MG63 (cell line): Measurements from ENCODE around the gene M1AP. TPM values are rescaled to one million over a fixed set of nuclear protein-coding genes. Genes with fewer than 3 reads are reported as not detected.

Source experiments
- DNase-seq: peaks from one replicate; pipeline ENCODE4 v3.0.0-alpha.2; 2020
- H3K27me3 ChIP-seq: fragments of 250-450 bp; sonication (Bioruptor Pico); 2 replicates; pipeline ENCODE4 v1.5.1; 2020; ENCODE audit warnings: mild to moderate bottlenecking, moderate library complexity
- H3K36me3 ChIP-seq: fragments of 250-450 bp; sonication (Bioruptor Pico); 2 replicates; pipeline ENCODE4 v1.5.1; 2020; ENCODE audit warnings: mild to moderate bottlenecking, moderate library complexity
- H3K4me3 ChIP-seq: fragments of 250-450 bp; sonication (Bioruptor Pico); 2 replicates; pipeline ENCODE4 v1.5.1; 2020; ENCODE audit warnings: mild to moderate bottlenecking, moderate library complexity
- H3K9me3 ChIP-seq: fragments of 250-450 bp; sonication (Bioruptor Pico); 2 replicates; pipeline ENCODE4 v1.5.1; 2020; ENCODE audit warnings: mild to moderate bottlenecking, moderate library complexity
- total RNA-seq: library from RNA; depleted of rRNA; stranded (reverse); fragments of >200 nt; shearing (Covaris generic); gene quantifications from 2 replicates; pipeline ENCODE4 v1.2.3, GENCODE V29; 2014; ENCODE audit warnings: low replicate concordance

Gene M1AP
- total RNA-seq, 1 experiment from 2014 or later = not detected

DNA sequence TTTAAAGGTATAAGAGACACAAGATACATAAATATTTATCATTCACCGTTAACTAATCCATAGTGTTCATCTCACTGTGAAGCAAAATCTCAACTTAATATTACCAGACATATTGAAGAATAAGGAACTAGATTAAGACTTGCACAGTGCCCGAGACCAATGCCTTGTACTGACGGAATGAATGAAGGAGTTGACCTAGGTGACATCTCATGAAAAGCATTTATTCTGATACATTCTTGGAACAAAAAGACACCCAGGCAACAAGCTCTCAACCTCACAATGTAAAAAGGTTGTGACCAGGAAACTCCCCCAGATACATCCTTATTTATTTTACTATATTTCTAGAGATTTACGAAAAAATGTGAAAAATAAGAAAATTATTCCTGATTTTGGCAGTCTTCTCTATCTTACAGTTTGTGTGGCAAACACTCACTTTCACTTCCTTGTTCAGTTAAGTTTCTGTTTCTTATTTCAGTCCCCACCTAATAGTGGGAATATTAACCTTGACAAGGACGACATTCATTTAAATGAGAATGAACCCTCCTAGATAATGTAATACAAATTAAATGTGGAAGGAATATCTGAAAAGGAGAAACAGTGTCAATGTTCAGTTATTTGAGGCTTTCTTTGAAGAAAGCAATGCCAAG is 28.4 kb downstream of the M1AP start:
- peaks cover 3% of the 10 kb centered on the region for H3K27me3 ChIP-seq
- H3K9me3 ChIP-seq = no peaks in the 10 kb centered on the region
- no peak for DNase-seq

DNA sequence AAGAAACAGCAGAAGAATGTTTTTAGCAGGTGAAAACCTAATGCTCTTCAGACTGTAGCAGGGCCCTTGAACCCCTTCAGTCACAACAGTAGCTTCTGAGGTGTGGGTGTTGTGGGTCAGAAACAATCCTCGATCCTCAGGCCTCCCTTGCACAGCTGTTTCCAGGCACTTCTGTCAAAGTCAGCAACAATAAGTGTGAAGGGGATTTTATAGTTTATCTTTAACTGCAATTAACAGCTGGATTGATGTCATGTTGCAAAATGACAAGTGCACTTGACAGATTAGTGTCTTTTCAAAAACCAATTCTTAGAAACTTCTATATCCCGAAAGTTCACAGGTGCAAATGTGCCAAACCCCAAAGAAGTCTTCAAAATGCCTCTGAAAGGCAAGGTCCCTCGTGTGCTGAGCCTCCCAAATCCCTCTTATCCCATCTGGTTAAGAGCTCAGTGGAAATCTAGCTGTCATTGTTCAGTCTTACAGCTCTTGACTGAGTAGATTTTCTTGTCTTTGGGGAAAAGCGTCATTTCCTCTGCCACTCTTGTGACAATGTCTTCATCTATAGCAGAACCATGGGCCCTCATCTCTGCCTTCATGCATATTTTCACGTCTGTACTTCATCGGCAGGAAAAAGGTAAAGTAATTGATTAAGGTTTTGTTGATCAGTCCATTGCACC is 29.6 kb downstream of the M1AP start:
- H3K4me3 ChIP-seq = no peak overlapping the region
- no peaks in the 10 kb centered on the region for H3K36me3 ChIP-seq
- H3K9me3 ChIP-seq = no peaks in the 10 kb centered on the region
- DNase-seq = no peak
- H3K27me3 ChIP-seq = peaks cover 3% of the 10 kb centered on the region

More for the DNA sequence above, 28.4 kb downstream of the M1AP start:
- Histone ChIP-seq H3K4me3 (no peak overlapping the region), H3K36me3 (no peaks in the 10 kb centered on the region)

DNA sequence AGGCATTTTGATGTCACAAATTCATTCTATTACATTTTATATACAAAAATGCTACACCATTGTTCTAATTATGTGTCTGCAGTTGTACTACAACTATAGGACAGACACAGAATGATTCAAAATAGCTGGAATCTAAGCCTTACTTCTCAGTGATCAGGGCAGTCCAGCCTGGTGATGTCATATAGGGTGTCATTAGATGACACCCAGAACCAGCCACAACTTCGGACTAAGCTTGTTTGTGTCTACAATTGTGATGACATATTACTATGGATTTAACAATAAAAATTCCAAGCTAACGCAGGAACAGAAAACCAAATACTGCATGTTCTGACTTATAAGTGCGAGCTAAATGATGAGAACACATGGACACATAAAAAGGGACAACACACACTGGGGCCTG is 31.0 kb downstream of the M1AP start:
- no peak overlapping the region for H3K4me3 ChIP-seq
- H3K36me3 ChIP-seq = no peaks in the 10 kb centered on the region
- H3K27me3 ChIP-seq = peaks cover 8% of the 10 kb centered on the region
- no peaks in the 10 kb centered on the region for H3K9me3 ChIP-seq
- no peak for DNase-seq

DNA sequence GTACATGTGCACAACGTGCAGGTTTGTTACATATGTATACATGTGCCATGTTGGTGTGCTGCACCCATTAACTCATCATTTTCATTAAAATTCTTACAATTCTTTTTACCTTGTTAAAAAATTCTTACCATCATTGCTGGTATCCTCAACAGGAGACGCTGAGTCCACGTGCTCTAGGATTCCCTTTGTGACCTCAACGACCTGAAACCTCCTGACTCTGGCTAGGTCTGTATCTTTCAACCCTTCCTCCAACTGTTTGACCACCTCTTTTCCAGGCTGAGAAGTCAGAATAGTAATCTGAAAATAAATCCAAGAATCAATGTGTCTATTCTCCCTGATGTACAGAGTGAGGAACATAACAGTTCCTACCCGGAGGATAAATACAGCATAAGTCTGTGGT is 41.2 kb downstream of the M1AP start:
- Histone ChIP-seq H3K4me3 (no peak overlapping the region), H3K27me3 (no peaks in the 10 kb centered on the region), H3K9me3 (peaks cover 4% of the 10 kb centered on the region; the same call in 1 of the 2 replicates), H3K36me3 (no peaks in the 10 kb centered on the region)
- DNase-seq = no peak

DNA sequence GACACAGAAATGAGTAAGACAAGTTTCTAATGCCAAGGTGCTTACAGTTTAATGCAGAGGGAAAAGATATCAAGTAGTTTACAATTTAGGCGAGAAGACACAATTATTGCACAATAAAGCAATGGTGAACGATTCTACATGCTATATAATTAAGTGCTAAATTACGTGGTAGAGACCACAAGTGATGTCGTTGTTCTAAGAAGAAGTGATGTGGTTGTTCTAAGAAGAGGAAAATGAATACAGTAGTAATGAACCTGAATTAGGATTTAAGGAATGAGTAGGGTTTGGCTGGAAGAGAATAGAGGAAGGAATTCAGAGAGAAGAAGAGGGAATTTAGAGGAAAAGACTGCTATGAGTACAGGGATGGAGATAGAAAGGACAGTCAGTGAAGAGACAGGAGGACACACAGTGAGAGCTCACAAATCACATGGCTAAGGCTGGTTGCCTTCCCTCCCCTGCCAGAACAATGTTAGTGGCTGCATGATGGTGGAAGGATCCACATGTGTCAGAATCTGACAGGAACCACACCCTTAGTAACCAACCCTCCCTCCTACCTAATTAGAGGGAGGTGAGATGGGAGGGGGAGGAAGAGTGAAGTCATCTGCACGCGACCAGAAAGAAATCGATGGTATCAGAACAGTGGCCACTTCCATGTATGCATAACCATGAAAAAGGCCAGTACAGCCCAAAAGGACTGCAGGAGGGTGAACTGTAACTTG is 44.7 kb downstream of the M1AP start:
- Histone ChIP-seq H3K9me3 (peaks cover 3% of the 10 kb centered on the region; the same call in 1 of the 2 replicates), H3K27me3 (peaks cover 10% of the 10 kb centered on the region), H3K4me3 (no peak overlapping the region), H3K36me3 (no peaks in the 10 kb centered on the region)
- DNase-seq = no peak

DNA sequence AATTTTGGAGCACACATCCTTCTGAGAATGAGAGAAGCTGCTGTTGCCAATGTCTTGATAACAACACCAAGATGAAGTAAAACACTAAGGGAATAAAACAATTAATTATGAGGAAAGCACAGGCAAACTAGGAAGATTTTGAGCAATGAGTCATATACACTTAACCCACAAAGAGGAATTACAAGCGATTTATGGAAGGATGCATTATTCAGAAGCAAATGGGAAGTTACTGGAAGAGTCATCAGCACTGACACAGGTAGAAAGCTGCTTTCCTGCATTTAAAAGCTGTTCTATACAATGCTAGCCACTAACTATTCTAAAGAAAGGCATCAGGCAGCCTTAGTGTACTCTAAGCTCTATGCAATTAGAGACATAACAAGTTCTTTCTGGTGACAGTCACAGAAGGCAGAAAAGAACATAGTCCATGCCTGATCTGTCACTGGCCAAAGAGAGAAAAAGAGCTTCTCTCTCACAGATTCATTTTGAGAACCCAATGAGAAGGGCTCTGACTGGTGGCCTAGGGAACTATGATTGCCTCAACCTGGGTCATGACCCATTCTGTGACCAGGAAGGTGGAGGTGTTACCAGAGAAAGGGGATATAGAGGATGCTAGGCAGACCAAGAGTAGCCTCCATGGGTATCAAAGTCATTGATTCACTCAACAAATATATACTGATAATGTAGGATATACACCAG is 45.4 kb downstream of the M1AP start:
- no peaks in the 10 kb centered on the region for H3K9me3 ChIP-seq
- H3K36me3 ChIP-seq = no peaks in the 10 kb centered on the region
- H3K4me3 ChIP-seq = no peak overlapping the region
- no peak for DNase-seq
- peaks cover 10% of the 10 kb centered on the region for H3K27me3 ChIP-seq

DNA sequence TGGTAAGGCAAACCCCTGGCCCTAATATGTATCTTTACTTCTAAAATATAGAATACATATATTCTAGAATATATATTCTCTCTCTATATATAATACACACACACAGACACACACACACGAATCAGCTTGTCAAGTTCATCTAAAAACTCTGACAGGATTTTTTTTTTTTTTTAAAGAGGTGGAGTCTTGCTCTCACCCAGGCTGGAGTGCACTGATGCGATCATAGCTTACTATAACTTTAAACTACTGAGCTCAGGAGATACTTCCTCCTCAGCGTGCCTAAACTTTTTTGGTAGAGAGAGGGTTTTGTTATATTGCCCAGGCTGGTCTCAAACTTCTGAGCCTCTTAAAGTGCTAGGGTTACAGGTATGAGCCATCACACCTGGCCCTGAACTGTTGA is 48.5 kb downstream of the M1AP start:
- Histone ChIP-seq H3K9me3 (no peaks in the 10 kb centered on the region), H3K4me3 (no peak overlapping the region), H3K36me3 (no peaks in the 10 kb centered on the region), H3K27me3 (peaks cover 10% of the 10 kb centered on the region)
- no peak for DNase-seq

DNA sequence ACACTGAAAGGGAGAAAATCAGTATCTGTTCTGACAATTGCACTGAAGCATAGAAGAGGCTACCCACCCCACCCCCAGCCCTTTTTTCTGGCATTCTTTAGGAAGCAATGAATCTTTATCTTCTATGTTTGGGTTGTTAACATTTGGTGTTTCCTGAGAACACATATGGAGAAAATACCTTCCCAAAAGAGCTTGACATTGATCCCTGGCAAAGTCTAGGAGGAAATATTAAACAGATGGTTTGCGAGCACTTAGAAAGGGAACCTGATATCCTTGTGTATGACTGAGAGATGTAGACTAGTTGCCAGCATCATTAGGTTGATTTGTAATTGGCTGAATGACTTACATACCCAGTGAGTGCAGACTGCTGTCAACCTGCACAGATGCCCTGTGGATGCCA is 50.7 kb downstream of the M1AP start:
- H3K36me3 ChIP-seq = no peaks in the 10 kb centered on the region
- H3K27me3 ChIP-seq = peaks cover 10% of the 10 kb centered on the region
- DNase-seq = no peak
- H3K4me3 ChIP-seq = no peak overlapping the region
- no peaks in the 10 kb centered on the region for H3K9me3 ChIP-seq

DNA sequence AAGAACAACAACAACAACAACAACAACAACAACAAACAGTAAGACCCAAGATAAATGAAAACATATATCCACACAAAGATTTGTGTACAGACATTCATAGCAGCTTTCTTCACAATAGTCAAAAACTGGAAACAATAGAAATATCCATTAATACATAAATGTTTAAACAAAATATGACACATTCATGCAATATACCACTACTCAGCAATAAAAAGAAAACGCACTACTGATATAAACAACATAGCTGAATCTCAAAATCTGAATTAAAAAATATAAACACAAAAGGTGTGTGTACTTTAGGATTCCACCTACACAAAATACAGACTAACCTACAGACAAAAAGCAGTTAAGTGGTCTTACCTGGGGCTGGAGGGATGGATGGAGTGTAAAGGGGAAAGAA is 51.5 kb downstream of the M1AP start:
- H3K4me3 ChIP-seq = no peak overlapping the region
- no peaks in the 10 kb centered on the region for H3K9me3 ChIP-seq
- no peaks in the 10 kb centered on the region for H3K36me3 ChIP-seq
- no peak for DNase-seq
- peaks cover 8% of the 10 kb centered on the region for H3K27me3 ChIP-seq

DNA sequence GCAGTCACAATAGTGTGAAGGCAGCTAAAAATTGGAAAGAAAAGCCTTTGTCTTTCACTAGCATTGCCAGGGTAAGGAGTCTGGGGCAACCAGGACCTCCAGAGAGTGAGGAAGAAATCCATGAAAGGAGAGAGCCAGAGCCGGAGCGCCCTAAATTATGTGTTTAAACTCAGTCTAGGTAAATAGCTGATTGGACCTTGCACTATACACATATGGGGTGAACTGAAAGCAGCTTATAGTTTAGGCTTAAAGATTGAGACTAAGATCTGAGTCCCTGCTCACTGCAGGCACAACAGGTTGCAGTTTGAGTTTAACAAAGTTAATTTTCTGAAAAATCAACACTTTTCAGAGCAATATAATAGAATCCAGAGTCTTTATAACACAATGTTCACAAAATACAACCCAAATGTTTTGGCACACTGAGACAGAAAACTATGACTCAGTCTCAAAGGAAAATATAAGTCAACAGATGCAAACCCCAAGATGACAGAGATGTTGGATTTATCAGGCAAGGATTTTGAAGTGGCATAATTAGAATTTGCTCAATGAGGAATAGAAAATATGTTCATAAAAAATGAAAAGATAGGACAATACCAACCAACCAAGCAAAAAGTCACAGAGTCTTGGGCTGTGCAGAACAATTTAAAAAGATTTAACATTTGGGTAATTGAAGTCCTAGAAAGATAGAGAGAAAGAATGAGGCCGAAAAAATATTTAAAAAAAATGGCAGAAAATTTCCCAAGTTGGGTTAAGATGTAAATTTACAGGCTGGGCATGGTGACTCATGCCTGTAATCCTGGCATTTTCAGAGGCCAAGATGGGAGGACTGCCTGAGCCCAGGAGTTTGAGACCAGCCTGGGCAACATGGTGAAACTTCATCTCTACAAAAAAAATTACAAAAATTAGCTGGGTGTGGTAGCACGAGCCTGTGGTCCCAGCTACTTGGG is 54.0 kb downstream of the M1AP start:
- H3K36me3 ChIP-seq = no peaks in the 10 kb centered on the region
- no peaks in the 10 kb centered on the region for H3K27me3 ChIP-seq
- DNase-seq = peak; percentile 5
- H3K4me3 ChIP-seq = no peak overlapping the region
- H3K9me3 ChIP-seq = no peaks in the 10 kb centered on the region

DNA sequence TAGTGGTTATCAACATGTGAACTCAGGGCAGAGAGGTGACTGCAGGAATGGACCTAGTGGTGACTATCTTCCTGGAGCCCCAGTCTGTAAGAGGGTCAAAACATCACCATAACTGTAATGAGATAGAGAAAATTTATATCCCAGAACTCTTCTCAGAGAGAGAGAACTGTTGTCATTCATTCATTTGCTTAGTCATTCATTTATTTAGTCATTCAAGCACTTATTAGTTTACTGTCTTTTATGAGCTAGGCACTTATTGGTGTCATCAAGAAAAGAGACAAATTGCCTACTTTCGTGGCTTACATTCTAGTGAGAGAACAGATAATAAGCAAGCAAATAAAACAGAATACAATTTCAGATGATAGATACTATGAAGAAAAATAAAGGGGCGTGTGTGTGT is 59.5 kb downstream of the M1AP start:
- no peak for DNase-seq
- H3K9me3 ChIP-seq = no peaks in the 10 kb centered on the region

DNA sequence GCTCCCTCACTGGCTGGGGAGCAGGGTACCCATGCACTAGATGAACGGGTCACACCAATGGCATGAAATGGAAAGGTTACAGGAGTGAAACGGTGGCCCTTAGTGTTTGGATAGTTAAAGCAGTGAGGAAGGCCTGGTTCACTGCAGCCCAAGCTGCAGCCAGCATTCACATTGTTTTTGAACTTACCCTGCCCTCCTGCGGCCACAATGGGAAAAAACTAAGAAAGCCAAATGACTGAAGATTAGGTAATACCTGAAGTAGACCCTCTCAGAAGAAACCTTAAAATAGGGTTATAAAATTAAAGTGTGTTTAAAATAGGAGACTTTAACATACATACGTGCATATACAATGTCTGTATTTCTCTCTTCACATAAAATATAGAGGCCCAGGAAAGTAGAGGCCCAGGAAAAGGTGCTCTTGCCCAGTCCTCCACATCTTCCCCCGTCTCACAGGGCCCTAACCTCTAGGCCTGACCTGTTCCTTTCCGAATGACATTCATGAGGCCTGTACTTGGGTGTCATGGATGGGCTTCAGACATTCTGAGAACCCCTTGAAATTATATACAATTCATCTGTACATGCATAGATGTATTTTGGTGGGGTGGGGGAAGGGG is 60.4 kb downstream of the M1AP start:
- H3K36me3 ChIP-seq = no peaks in the 10 kb centered on the region
- no peaks in the 10 kb centered on the region for H3K9me3 ChIP-seq
- H3K4me3 ChIP-seq = no peak overlapping the region
- DNase-seq = peak; percentile 57
- H3K27me3 ChIP-seq = no peaks in the 10 kb centered on the region

More for the DNA sequence above, 59.5 kb downstream of the M1AP start:
- Histone ChIP-seq H3K4me3 (no peak overlapping the region), H3K27me3 (no peaks in the 10 kb centered on the region), H3K36me3 (no peaks in the 10 kb centered on the region)

DNA sequence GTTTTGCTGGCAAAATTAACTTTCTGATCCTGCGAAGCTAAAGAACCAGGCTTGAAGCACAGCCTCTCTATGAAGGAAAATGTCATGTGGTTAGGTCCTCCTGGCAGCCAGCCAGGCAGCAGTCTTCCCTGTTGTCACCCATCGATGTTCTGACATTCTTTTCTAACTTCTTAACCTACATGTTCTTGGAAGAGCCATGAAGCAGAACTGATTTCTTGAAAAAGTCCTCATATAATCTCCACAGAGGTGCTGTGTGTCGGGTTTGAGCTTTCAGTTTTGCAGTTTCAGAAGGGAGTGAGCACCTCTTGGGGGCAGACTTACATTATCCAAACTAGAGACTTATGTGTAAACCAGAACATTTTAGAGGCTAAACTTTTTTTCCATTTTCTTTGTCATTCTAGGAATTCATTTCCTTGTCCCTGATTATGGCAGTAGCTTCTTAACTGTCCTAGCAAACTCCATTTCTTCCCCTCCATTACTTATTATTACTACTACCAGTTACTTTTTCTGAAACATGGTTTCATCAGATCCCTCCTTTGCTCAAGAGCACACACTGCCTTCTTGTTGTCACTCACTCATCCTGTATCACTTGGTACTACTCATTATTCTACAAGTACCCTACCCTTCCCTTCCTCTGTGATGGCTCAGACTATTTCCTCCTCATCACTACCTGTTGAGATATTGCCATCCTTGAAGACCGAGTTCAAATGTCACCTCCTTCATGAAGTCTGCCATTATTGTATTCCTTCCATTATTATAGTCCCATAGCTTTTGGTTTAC is 62.5 kb downstream of the M1AP start:
- no peaks in the 10 kb centered on the region for H3K36me3 ChIP-seq
- no peaks in the 10 kb centered on the region for H3K27me3 ChIP-seq
- H3K9me3 ChIP-seq = no peaks in the 10 kb centered on the region
- H3K4me3 ChIP-seq = no peak overlapping the region
- no peak for DNase-seq

DNA sequence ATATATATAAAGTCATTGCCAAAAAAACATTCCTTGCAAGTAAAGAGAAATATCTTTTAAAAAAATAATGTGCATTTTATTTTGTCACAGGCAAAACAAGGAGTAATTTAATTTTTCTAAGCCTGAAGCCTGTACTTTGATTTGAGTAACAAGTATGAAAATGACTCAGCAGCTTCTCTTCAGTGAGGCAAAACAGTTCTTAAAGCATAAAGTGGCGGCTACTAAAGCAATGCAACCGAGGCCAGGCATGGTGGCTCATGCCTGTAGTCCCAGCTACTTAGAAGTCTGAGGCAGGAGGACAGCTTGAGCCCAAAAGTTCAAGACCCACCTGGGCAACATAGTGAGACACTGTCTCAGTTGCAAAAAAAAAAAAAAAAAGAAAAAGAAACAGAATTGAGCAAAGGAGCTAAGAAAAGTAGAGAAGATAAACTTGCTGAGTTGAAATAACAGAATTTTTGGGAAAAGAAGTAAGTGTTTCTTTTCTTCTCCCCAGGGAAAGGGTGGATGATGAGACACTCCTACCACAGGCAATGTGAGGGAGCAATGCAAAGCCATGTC is 64.0 kb downstream of the M1AP start:
- no peak for DNase-seq
- H3K27me3 ChIP-seq = no peaks in the 10 kb centered on the region
- no peaks in the 10 kb centered on the region for H3K9me3 ChIP-seq
- no peak overlapping the region for H3K4me3 ChIP-seq
- no peaks in the 10 kb centered on the region for H3K36me3 ChIP-seq

DNA sequence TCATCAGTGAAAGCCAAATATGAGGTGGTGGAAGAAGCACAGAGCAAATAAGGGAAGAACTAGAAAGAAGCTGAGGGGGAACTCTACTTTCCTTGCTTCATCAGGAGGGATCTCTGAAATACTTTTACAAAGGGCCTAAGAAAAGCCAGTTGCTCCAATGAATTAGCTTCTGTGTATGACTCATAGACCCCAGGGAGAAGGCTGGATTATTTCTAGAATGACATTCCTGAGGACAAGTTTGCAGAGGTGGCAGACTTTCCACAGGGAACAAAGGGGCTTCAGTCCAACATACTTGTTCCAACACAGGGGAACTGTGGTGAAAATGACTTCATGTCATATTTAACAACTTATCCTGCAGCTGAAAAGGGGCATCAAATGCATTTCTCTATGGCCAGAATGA is 64.6 kb downstream of the M1AP start:
- Histone ChIP-seq H3K27me3 (no peaks in the 10 kb centered on the region), H3K9me3 (no peaks in the 10 kb centered on the region), H3K4me3 (no peak overlapping the region), H3K36me3 (no peaks in the 10 kb centered on the region)
- DNase-seq = no peak
